Activated T-helper 9 cell treated with anti-CD3 and anti-CD28 coated beads, Interleukin-2, amount 50 U/mL, for 16 hours (primary cell): ENCODE data around the gene KRT26.
"Not testable (repeated sequence)": the region's sequence is repeated elsewhere in the genome, so short reads cannot be mapped to it uniquely, and the experiment has no call there.

Source experiments
- DNase-seq: peaks from one replicate; pipeline ENCODE4 v3.0.0-alpha.2; 2020; ENCODE audit warnings: low read depth

The KRT26 gene

GRCh38 chr17:40772101-40772500, at the start of gene KRT26:
KRT26 (minus strand) TSS chr17:40772201; CDS start chr17:40772113, 88 bp downstream.
- no peak for DNase-seq

GRCh38 chr17:40821536-40821935, 49.5 kb upstream of the KRT26 start:
- DNase-seq, result no peak

GRCh38 chr17:40820228-40820838, 48.3 kb upstream of the KRT26 start:
- no peak for DNase-seq

GRCh38 chr17:40819528-40820125, 47.6 kb upstream of the KRT26 start:
- no peak for DNase-seq

- peak; percentile 76 for DNase-seq
Observed at GRCh38 chr17:40818733-40819527, 46.9 kb upstream of the KRT26 start.

GRCh38 chr17:40818343-40818732, 46.3 kb upstream of the KRT26 start:
- no peak for DNase-seq

GRCh38 chr17:40817103-40817682, 45.2 kb upstream of the KRT26 start:
- no peak for DNase-seq

- DNase-seq, result no peak
Observed at GRCh38 chr17:40816569-40816968, 44.6 kb upstream of the KRT26 start.

GRCh38 chr17:40815381-40815780, 43.4 kb upstream of the KRT26 start:
- no peak for DNase-seq

GRCh38 chr17:40814657-40815056, 42.7 kb upstream of the KRT26 start:
- not testable (repeated sequence) for DNase-seq

- no peak for DNase-seq
Observed at GRCh38 chr17:40813804-40814203, 41.8 kb upstream of the KRT26 start.

GRCh38 chr17:40812639-40813038, 40.6 kb upstream of the KRT26 start:
- DNase-seq, result no peak

GRCh38 chr17:40810494-40810893, 38.5 kb upstream of the KRT26 start:
- DNase-seq, result no peak

GRCh38 chr17:40809721-40810421, 37.9 kb upstream of the KRT26 start:
- no peak for DNase-seq

GRCh38 chr17:40806131-40806530, 34.1 kb upstream of the KRT26 start:
- DNase-seq, result no peak

GRCh38 chr17:40803617-40804082, 31.6 kb upstream of the KRT26 start:
- DNase-seq, result peak; percentile 69

- DNase-seq, result no peak
Observed at GRCh38 chr17:40801157-40801556, 29.2 kb upstream of the KRT26 start.

- no peak for DNase-seq
Observed at GRCh38 chr17:40800381-40800780, 28.4 kb upstream of the KRT26 start.

- no peak for DNase-seq
Observed at GRCh38 chr17:40799859-40800258, 27.9 kb upstream of the KRT26 start, which contains the start of gene KRT28. KRT28 (minus strand) TSS chr17:40799959; CDS start chr17:40799893, 66 bp downstream.

- DNase-seq, result no peak
Observed at GRCh38 chr17:40796846-40797245, 24.8 kb upstream of the KRT26 start.

- no peak for DNase-seq
Observed at GRCh38 chr17:40795019-40795667, 23.1 kb upstream of the KRT26 start.
